ENCODE results near the gene UNC5B.

The UNC5B gene

GRCh38 chr10:71258046-71258445 is 45.7 kb downstream of the UNC5B start:
- no peak overlapping the region for H3K9ac ChIP-seq (ENCODE audit: low read depth, low read length)
- DNase-seq (no peak), ATAC-seq (ENCODE audit: insufficient read depth, low read depth) (no peak)
- H3K36me3 ChIP-seq (ENCODE audit: insufficient read depth, low read length), result no peaks in the 10 kb centered on the region
- H2AFZ ChIP-seq (ENCODE audit: low read depth, low read length), result no peak overlapping the region
- no peaks in the 10 kb centered on the region for H3K4me1 ChIP-seq (ENCODE audit: insufficient read depth, low read length)
- no peak overlapping the region for H3K27ac ChIP-seq (ENCODE audit: low read length)
- no peaks in the 10 kb centered on the region for H3K9me3 ChIP-seq (ENCODE audit: insufficient read depth, low read length, severe bottlenecking)
- TF ChIP-seq CTCF (IDR thresholded peaks at IDR 0.05; ENCODE audit: borderline replicate concordance, extremely low read depth, low read length, poor library complexity, severe bottlenecking) (no peak), EZH2 (IDR thresholded peaks at IDR 0.05; ENCODE audit: borderline replicate concordance, low read depth, low read length, severe bottlenecking) (no peak)
- no peaks in the 10 kb centered on the region for H3K79me2 ChIP-seq (ENCODE audit: insufficient read depth, low read length)
- H3K4me3 ChIP-seq (ENCODE audit: low read depth in 1 of 2, low read length in 2 of 2), result no peak overlapping the region
- H3K4me2 ChIP-seq (ENCODE audit: insufficient read depth, low read length), result no peak overlapping the region
- peaks cover 2% of the 10 kb centered on the region for H4K20me1 ChIP-seq (ENCODE audit: insufficient read depth, low read length)
- H3K27me3 ChIP-seq (ENCODE audit: insufficient read depth, low read length, poor library complexity), result peaks cover 15% of the 10 kb centered on the region

- H3K27me3 ChIP-seq (ENCODE audit: insufficient read depth, low read length, poor library complexity), result peaks cover 15% of the 10 kb centered on the region
- H3K9me3 ChIP-seq (ENCODE audit: insufficient read depth, low read length, severe bottlenecking), result no peaks in the 10 kb centered on the region
These were observed 46.2 kb downstream of the UNC5B start for GRCh38 chr10:71258446-71259145.

GRCh38 chr10:71259282-71259681 is 46.9 kb downstream of the UNC5B start:
- DNase-seq (no peak), ATAC-seq (ENCODE audit: insufficient read depth, low read depth) (no peak)
- Histone ChIP-seq H3K4me3 (ENCODE audit: low read depth in 1 of 2, low read length in 2 of 2) (no peak overlapping the region), H3K27me3 (ENCODE audit: insufficient read depth, low read length, poor library complexity) (peaks cover 11% of the 10 kb centered on the region), H3K4me2 (ENCODE audit: insufficient read depth, low read length) (no peak overlapping the region), H3K9me3 (ENCODE audit: insufficient read depth, low read length, severe bottlenecking) (no peaks in the 10 kb centered on the region), H3K4me1 (ENCODE audit: insufficient read depth, low read length) (no peaks in the 10 kb centered on the region), H2AFZ (ENCODE audit: low read depth, low read length) (no peak overlapping the region), H3K9ac (ENCODE audit: low read depth, low read length) (no peak overlapping the region), H3K27ac (ENCODE audit: low read length) (no peak overlapping the region), H4K20me1 (ENCODE audit: insufficient read depth, low read length) (no peaks in the 10 kb centered on the region; the same call in 1 of the 2 replicates), H3K79me2 (ENCODE audit: insufficient read depth, low read length) (no peaks in the 10 kb centered on the region), H3K36me3 (ENCODE audit: insufficient read depth, low read length) (no peaks in the 10 kb centered on the region)
- TF ChIP-seq CTCF (IDR thresholded peaks at IDR 0.05; ENCODE audit: borderline replicate concordance, extremely low read depth, low read length, poor library complexity, severe bottlenecking), result no peak
- no peak for TF ChIP-seq EZH2 (IDR thresholded peaks at IDR 0.05; ENCODE audit: borderline replicate concordance, low read depth, low read length, severe bottlenecking)

More at GRCh38 chr10:71258446-71259145, 46.2 kb downstream of the UNC5B start:
- H3K4me3 ChIP-seq (ENCODE audit: low read depth in 1 of 2, low read length in 2 of 2), result no peak overlapping the region
- no peak overlapping the region for H2AFZ ChIP-seq (ENCODE audit: low read depth, low read length)
- no peaks in the 10 kb centered on the region for H3K36me3 ChIP-seq (ENCODE audit: insufficient read depth, low read length)
- no peak overlapping the region for H3K4me2 ChIP-seq (ENCODE audit: insufficient read depth, low read length)
- no peaks in the 10 kb centered on the region for H3K4me1 ChIP-seq (ENCODE audit: insufficient read depth, low read length)
- no peak overlapping the region for H3K27ac ChIP-seq (ENCODE audit: low read length)
- DNase-seq (no peak), ATAC-seq (ENCODE audit: insufficient read depth, low read depth) (no peak)
- H3K79me2 ChIP-seq (ENCODE audit: insufficient read depth, low read length), result no peaks in the 10 kb centered on the region
- no peaks in the 10 kb centered on the region; the same call in 1 of the 2 replicates for H4K20me1 ChIP-seq (ENCODE audit: insufficient read depth, low read length)
- H3K9ac ChIP-seq (ENCODE audit: low read depth, low read length), result no peak overlapping the region
- no peak for TF ChIP-seq EZH2 (IDR thresholded peaks at IDR 0.05; ENCODE audit: borderline replicate concordance, low read depth, low read length, severe bottlenecking)
- TF ChIP-seq CTCF (IDR thresholded peaks at IDR 0.05; ENCODE audit: borderline replicate concordance, extremely low read depth, low read length, poor library complexity, severe bottlenecking), result no peak
